Natural killer cell (primary cell): ENCODE results near the gene CDH13. TPM values are rescaled to one million over a fixed set of nuclear protein-coding genes. Genes with fewer than 3 reads are reported as not detected.

Source experiments
- ATAC-seq, 3 donors: fragments of 150-1000 bp in 2 of 3; fragments of 200-7000 bp in 1 of 3; cut with Tn5 transposase; 1 replicate in 1 of 3; 2 replicates in 2 of 3; pipeline ENCODE4 v1.10.0; 2021; ENCODE audit warnings: mild to moderate bottlenecking in 2 of 3, moderate library complexity in 2 of 3
- DNase-seq, 2 donors: peaks; one replicate each; pipeline versions ENCODE4 v3.0.0 to v3.0.0-alpha.2; 2013 to 2021; ENCODE audit warnings: mixed read lengths in 1 of 2
- H3K27ac ChIP-seq: one replicate; pipeline ENCODE4 v1.5.1; 2013; ENCODE audit warnings: mild to moderate bottlenecking, low read length
- H3K27me3 ChIP-seq: one replicate; pipeline ENCODE4 v1.6.1; 2013; ENCODE audit warnings: low read length; ENCODE audit not compliant: control insufficient read depth, insufficient read depth
- H3K36me3 ChIP-seq: one replicate; pipeline ENCODE4 v1.6.1; 2013; ENCODE audit warnings: low read length; ENCODE audit not compliant: control insufficient read depth, insufficient read depth
- H3K4me1 ChIP-seq: one replicate; pipeline ENCODE4 v1.6.1; 2013; ENCODE audit warnings: low read length; ENCODE audit not compliant: control insufficient read depth, insufficient read depth
- H3K4me3 ChIP-seq: one replicate; pipeline ENCODE4 v1.5.1; 2013; ENCODE audit warnings: low read length
- H3K9me3 ChIP-seq: one replicate; pipeline ENCODE4 v1.6.1; 2013; ENCODE audit warnings: low read length; ENCODE audit not compliant: control insufficient read depth, insufficient read depth
- H3K27ac Mint-ChIP-seq, 2 donors: one replicate each; pipeline ENCODE4 v1.8.0; 2022; ENCODE audit warnings: mild to moderate bottlenecking in 2 of 2, mixed read lengths in 2 of 2, moderate library complexity in 1 of 2
- H3K27me3 Mint-ChIP-seq, 2 donors: one replicate each; pipeline ENCODE4 v1.8.0; 2022; ENCODE audit warnings: low read depth in 2 of 2, mixed read lengths in 2 of 2
- H3K36me3 Mint-ChIP-seq: one replicate; pipeline ENCODE4 v1.8.0; 2022; ENCODE audit warnings: mixed read lengths
- H3K4me1 Mint-ChIP-seq, 2 donors: one replicate each; pipeline ENCODE4 v1.8.0; 2022; ENCODE audit warnings: mixed read lengths in 2 of 2
- H3K4me3 Mint-ChIP-seq: one replicate; pipeline ENCODE4 v1.8.0; 2022; ENCODE audit warnings: mild to moderate bottlenecking, moderate library complexity, mixed read lengths
- H3K9me3 Mint-ChIP-seq, 2 donors: one replicate each; pipeline ENCODE4 v1.8.0; 2022; ENCODE audit warnings: mixed read lengths in 2 of 2
- CTCF ChIP-seq: fragments of 200-600 bp; IDR thresholded peaks from one replicate; pipeline ENCODE4 v1.8.0; 2022; ENCODE audit warnings: antibody characterized with exemption
- WGBS: methylation state at CpG from one replicate; pipeline ENCODE4 v1.1.7; 2013; ENCODE audit warnings: missing lambda C conversion rate; ENCODE audit not compliant: insufficient coverage; 5-methylcytosine and 5-hydroxymethylcytosine counted together
- intact Hi-C: fragments of 100-400 bp; cut with micrococcal nuclease; formaldehyde crosslinking; loops from one replicate; pipeline ENCODE4 v1.14.2; 2022
- total RNA-seq, 4 donors: library from RNA; stranded (reverse); fragments of 120-200 nt in 1 of 4; gene quantifications; one replicate each; pipeline versions ENCODE4 v1.2.3 to v1.2.4, GENCODE V29; 2013 to 2022

The CDH13 gene
- total RNA-seq, 3 donors from 2014 or later (not counting 1 experiment from before 2014, with no cell fraction given) = not detected

- Histone ChIP-seq H3K4me1 (no peaks in the 10 kb centered on the region), H3K9me3 (no peaks in the 10 kb centered on the region), H3K4me3 (no peak overlapping the region), H3K27me3 (peaks cover under 1% of the 10 kb centered on the region), H3K27ac (no peak overlapping the region), H3K36me3 (no peaks in the 10 kb centered on the region)
- intact Hi-C loops = no loop called here
- no peak overlapping the region for H3K27ac Mint-ChIP-seq
- peaks cover 7 to 19% of the 10 kb centered on the region in 2 donors for H3K27me3 Mint-ChIP-seq
- no peaks in the 10 kb centered on the region for H3K9me3 Mint-ChIP-seq
- no peak overlapping the region for H3K4me3 Mint-ChIP-seq
- no peak for ATAC-seq
- no peaks in the 10 kb centered on the region for H3K4me1 Mint-ChIP-seq
- H3K36me3 Mint-ChIP-seq = no peaks in the 10 kb centered on the region
- WGBS = 80% methylated on average over 2 of the region's 2 CpGs
- TF ChIP-seq CTCF = no peak
- no peak for DNase-seq
Measured at GRCh38 chr16:83244057-83244456, 617.3 kb downstream of the CDH13 start.

- DNase-seq (no peak), ATAC-seq (no peak)
- H3K4me3 Mint-ChIP-seq = no peak overlapping the region
- no peak for TF ChIP-seq CTCF
- intact Hi-C loops = no loop called here
- no peaks in the 10 kb centered on the region for H3K4me1 Mint-ChIP-seq
- Histone ChIP-seq H3K27ac (no peak overlapping the region), H3K27me3 (no peaks in the 10 kb centered on the region), H3K9me3 (no peaks in the 10 kb centered on the region), H3K4me3 (no peak overlapping the region), H3K36me3 (no peaks in the 10 kb centered on the region), H3K4me1 (no peaks in the 10 kb centered on the region)
- H3K36me3 Mint-ChIP-seq = no peaks in the 10 kb centered on the region
- WGBS = no CpG with 5 or more reads among the region's 1 CpG
- H3K27ac Mint-ChIP-seq = no peak overlapping the region
- H3K27me3 Mint-ChIP-seq = peaks cover 10 to 19% of the 10 kb centered on the region in 2 donors
- H3K9me3 Mint-ChIP-seq = no peaks in the 10 kb centered on the region
Measured at GRCh38 chr16:83245061-83245460, 618.3 kb downstream of the CDH13 start.

- DNase-seq (no peak), ATAC-seq (no peak)
- Mint-ChIP-seq H3K4me3 (no peak overlapping the region), H3K27me3 (peaks cover 21 to 29% of the 10 kb centered on the region in 2 donors), H3K36me3 (no peaks in the 10 kb centered on the region), H3K27ac (no peak overlapping the region), H3K9me3 (no peaks in the 10 kb centered on the region), H3K4me1 (no peaks in the 10 kb centered on the region)
- Histone ChIP-seq H3K27ac (no peak overlapping the region), H3K36me3 (no peaks in the 10 kb centered on the region), H3K27me3 (no peaks in the 10 kb centered on the region), H3K9me3 (no peaks in the 10 kb centered on the region), H3K4me3 (no peak overlapping the region), H3K4me1 (no peaks in the 10 kb centered on the region)
- intact Hi-C loops = no loop called here
- WGBS = 68% methylated on average over 7 of the region's 9 CpGs
- TF ChIP-seq CTCF = no peak
Measured at GRCh38 chr16:83247767-83248372, 621.1 kb downstream of the CDH13 start.
